ENCODE data around the gene ANKS1B. TPM values are rescaled to one million over a fixed set of nuclear protein-coding genes. Genes with fewer than 3 reads are reported as not detected.

ANKS1B gene
- total RNA-seq, 1 donor from 2014 or later: 2.3 TPM

- no peak for TF ChIP-seq CTCF (IDR thresholded peaks at IDR 0.05)
- Mint-ChIP-seq H3K9me3 (ENCODE audit: low read depth) (no peaks in the 10 kb centered on the region), H3K27me3 (ENCODE audit: low read depth) (peaks cover 2% of the 10 kb centered on the region), H3K36me3 (ENCODE audit: low read depth) (no peaks in the 10 kb centered on the region), H3K27ac (ENCODE audit: unreplicated experiment) (no peak overlapping the region), H3K4me3 (ENCODE audit: unreplicated experiment) (no peak overlapping the region), H3K4me1 (ENCODE audit: low read depth) (no peaks in the 10 kb centered on the region)
- DNase-seq (ENCODE audit: low spot score): no peak
These were observed 1172.5 kb downstream of the ANKS1B start for GRCh38 chr12:98812225-98812624.

DNA sequence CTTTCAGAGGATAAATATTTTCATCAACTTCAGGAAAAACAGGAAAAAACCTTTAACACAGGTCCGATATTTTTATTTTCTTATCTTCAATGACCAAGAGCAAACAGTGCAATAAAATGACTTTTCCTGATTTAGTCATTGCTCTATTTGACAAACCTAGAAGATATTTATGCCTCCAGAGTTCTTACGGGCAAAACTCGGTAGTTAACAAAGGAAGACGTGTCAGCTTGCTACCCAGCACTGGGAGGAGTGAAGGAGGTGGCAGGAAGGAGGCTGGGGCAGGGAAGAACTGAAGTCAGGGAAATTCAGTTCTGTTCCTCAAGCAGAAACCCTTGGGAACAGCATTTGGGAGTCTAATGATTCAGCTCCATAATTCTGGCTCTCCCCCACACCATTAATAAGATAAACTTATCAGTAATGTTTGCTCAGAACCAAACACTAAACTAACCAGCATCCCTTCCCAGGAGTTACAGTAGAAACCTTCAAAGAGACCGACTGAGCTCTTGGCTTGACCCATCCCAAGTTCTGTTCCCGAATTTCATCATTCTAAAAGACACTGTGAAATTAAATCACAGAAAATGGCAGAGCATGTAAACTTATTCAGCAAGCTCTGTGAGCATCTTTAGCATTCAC lies 1176.4 kb downstream of the ANKS1B start:
- H3K27me3 Mint-ChIP-seq (ENCODE audit: low read depth): peaks cover 2% of the 10 kb centered on the region
- no peak for TF ChIP-seq CTCF (IDR thresholded peaks at IDR 0.05)
- no peaks in the 10 kb centered on the region for H3K4me1 Mint-ChIP-seq (ENCODE audit: low read depth)
- H3K27ac Mint-ChIP-seq (ENCODE audit: unreplicated experiment): no peak overlapping the region
- no peak for DNase-seq (ENCODE audit: low spot score)
- no peak overlapping the region for H3K4me3 Mint-ChIP-seq (ENCODE audit: unreplicated experiment)
- H3K9me3 Mint-ChIP-seq (ENCODE audit: low read depth): no peaks in the 10 kb centered on the region
- H3K36me3 Mint-ChIP-seq (ENCODE audit: low read depth): no peaks in the 10 kb centered on the region

DNA sequence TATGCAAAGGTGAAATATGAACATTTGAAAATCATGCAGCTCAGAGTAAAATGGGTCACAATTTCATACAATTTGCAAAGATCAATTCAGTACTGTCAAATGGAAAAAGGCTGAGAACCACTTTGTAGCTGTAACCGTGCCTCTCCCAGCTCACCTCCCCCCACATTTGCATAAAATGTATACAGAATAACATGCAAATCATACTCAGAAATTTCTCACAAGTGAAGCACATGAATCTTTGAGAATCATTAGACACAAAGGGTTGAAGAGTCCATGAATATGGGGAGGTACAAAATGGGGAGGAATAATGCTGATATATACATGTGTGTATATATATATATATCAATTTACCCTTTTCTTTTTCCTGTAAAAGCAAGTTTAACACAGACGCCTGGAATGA lies 1177.5 kb downstream of the ANKS1B start:
- Mint-ChIP-seq H3K36me3 (ENCODE audit: low read depth) (no peaks in the 10 kb centered on the region), H3K27me3 (ENCODE audit: low read depth) (peaks cover 2% of the 10 kb centered on the region), H3K4me3 (ENCODE audit: unreplicated experiment) (no peak overlapping the region), H3K27ac (ENCODE audit: unreplicated experiment) (no peak overlapping the region), H3K4me1 (ENCODE audit: low read depth) (no peaks in the 10 kb centered on the region), H3K9me3 (ENCODE audit: low read depth) (no peaks in the 10 kb centered on the region)
- no peak for TF ChIP-seq CTCF (IDR thresholded peaks at IDR 0.05)
- no peak for DNase-seq (ENCODE audit: low spot score)

DNA sequence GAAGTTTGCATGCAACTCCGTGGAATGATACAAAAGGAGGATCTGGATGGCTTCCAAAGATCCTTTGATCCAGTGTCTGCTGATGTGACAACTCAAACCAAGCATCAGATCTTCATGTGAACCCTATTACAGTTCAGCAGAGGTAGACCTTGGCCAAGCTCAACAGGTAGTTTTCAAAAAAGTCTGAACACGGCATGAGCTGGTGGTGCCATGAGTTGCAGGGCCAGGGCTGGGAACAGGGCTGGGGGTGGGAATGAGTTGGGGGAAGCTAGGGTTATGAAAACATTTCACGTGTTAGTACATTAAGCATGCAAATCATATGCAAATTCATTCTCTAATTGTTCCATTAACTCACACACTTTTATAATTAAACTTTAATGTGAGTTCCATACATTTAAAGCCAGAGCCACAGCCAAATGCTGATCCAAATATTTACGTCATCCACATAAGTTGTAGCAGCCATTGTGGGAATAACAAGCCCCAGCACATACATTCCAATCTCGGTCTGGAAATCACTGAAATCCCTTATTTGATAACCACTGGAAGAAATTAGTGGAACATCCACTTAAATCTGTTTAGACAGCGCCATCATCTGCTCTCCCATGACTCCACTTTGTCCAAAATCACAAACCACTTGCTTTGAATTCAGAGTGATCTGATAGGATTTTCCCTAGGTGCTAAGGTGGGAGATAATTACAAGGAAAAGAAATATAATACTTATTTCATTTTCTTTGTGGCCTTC lies 1181.1 kb downstream of the ANKS1B start:
- Mint-ChIP-seq H3K4me3 (ENCODE audit: unreplicated experiment) (no peak overlapping the region), H3K9me3 (ENCODE audit: low read depth) (no peaks in the 10 kb centered on the region), H3K4me1 (ENCODE audit: low read depth) (no peaks in the 10 kb centered on the region), H3K27me3 (ENCODE audit: low read depth) (peaks cover 2% of the 10 kb centered on the region), H3K27ac (ENCODE audit: unreplicated experiment) (no peak overlapping the region), H3K36me3 (ENCODE audit: low read depth) (no peaks in the 10 kb centered on the region)
- no peak for DNase-seq (ENCODE audit: low spot score)
- no peak for TF ChIP-seq CTCF (IDR thresholded peaks at IDR 0.05)

GRCh38 chr12:98799822-98800221 lies 1184.9 kb downstream of the ANKS1B start:
- Mint-ChIP-seq H3K36me3 (ENCODE audit: low read depth) (no peaks in the 10 kb centered on the region), H3K4me1 (ENCODE audit: low read depth) (no peaks in the 10 kb centered on the region), H3K9me3 (ENCODE audit: low read depth) (no peaks in the 10 kb centered on the region), H3K27me3 (ENCODE audit: low read depth) (peaks cover 13% of the 10 kb centered on the region), H3K27ac (ENCODE audit: unreplicated experiment) (no peak overlapping the region), H3K4me3 (ENCODE audit: unreplicated experiment) (no peak overlapping the region)
- no peak for DNase-seq (ENCODE audit: low spot score)
- no peak for TF ChIP-seq CTCF (IDR thresholded peaks at IDR 0.05)
